HEK293 (cell line): ENCODE measurements around the gene MYO7B.

Experiments used
- CTCF ChIA-PET: fragments of 350-600 bp; formaldehyde crosslinking; extraction: SDS; loops from one replicate; lab custom pipeline; 2021; ENCODE audit warnings: antibody characterized with exemption; lab: Yijun Ruan, JAX
- POLR2A ChIA-PET: fragments of 300-600 bp; formaldehyde crosslinking; extraction: SDS; loops from one replicate; lab custom pipeline; 2020; ENCODE audit warnings: antibody characterized with exemption, inconsistent platforms; lab: Yijun Ruan, JAX
- H3K27ac ChIP-seq: fragments of 200-500 bp; sonication (Bioruptor generic); 2 replicates; pipeline ENCODE4 v1.5.1; 2014; ENCODE audit warnings: low read depth, low read length, control low read depth, inconsistent platforms; ENCODE audit errors: extremely low read depth
- H3K36me3 ChIP-seq, 2 experiments: fragments of 200-500 bp in 1 of 2; sonication (Bioruptor generic) in 1 of 2; 1 replicate in 1 of 2; 2 replicates in 1 of 2; pipeline ENCODE4 v1.5.1; 2014 to 2017; ENCODE audit warnings: inconsistent platforms in 2 of 2, low read length in 2 of 2; ENCODE audit not compliant: control insufficient read depth in 2 of 2, insufficient read depth in 1 of 2
- H3K4me1 ChIP-seq: fragments of 200-500 bp; sonication (Bioruptor generic); 2 replicates; pipeline ENCODE4 v1.5.1; 2014; ENCODE audit warnings: mild to moderate bottlenecking, low read length, inconsistent platforms; ENCODE audit not compliant: control insufficient read depth, insufficient read depth
- H3K4me3 ChIP-seq: 2 replicates; pipeline ENCODE4 v1.5.1; 2011; ENCODE audit warnings: low read depth, mild to moderate bottlenecking, control low read depth, low read length, moderate library complexity
- H3K9me3 ChIP-seq: fragments of 200-500 bp; sonication (Bioruptor generic); 2 replicates; pipeline ENCODE4 v1.5.1; 2014; ENCODE audit warnings: low read depth, low read length, inconsistent platforms; ENCODE audit not compliant: control insufficient read depth, insufficient read depth
- BCL11B ChIP-seq: fragments of 450-650 bp; formaldehyde crosslinking; IDR thresholded peaks from 2 replicates; pipeline ENCODE4 v1.5.1; 2016; ENCODE audit warnings: low read depth, missing biosample characterization, missing genetic modification characterization
- GLI4 ChIP-seq: fragments of 450-650 bp; formaldehyde crosslinking; IDR thresholded peaks from 2 replicates; pipeline ENCODE4 v1.5.1; 2016; ENCODE audit warnings: missing biosample characterization, missing genetic modification characterization
- GLIS2 ChIP-seq: fragments of 450-650 bp; formaldehyde crosslinking; IDR thresholded peaks from 2 replicates; pipeline ENCODE4 v1.5.1; 2016; ENCODE audit warnings: missing biosample characterization, missing genetic modification characterization
- MYNN ChIP-seq: fragments of 450-650 bp; formaldehyde crosslinking; IDR thresholded peaks from 2 replicates; pipeline ENCODE4 v1.5.1; 2016; ENCODE audit warnings: missing biosample characterization, missing genetic modification characterization, borderline replicate concordance
- SP2 ChIP-seq: fragments of 450-650 bp; formaldehyde crosslinking; IDR thresholded peaks from 2 replicates; pipeline ENCODE4 v1.5.1; 2016; ENCODE audit warnings: missing biosample characterization, missing genetic modification characterization
- YY2 ChIP-seq: fragments of 450-650 bp; formaldehyde crosslinking; IDR thresholded peaks from 2 replicates; pipeline ENCODE4 v1.5.1; 2016; ENCODE audit warnings: missing biosample characterization, missing genetic modification characterization
- ZBTB1 ChIP-seq: fragments of 450-650 bp; formaldehyde crosslinking; IDR thresholded peaks from 2 replicates; pipeline ENCODE4 v1.5.1; 2016; ENCODE audit warnings: missing biosample characterization, missing genetic modification characterization
- ZBTB17 ChIP-seq: fragments of 450-650 bp; formaldehyde crosslinking; IDR thresholded peaks from 2 replicates; pipeline ENCODE4 v1.5.1; 2016; ENCODE audit warnings: missing biosample characterization, missing genetic modification characterization
- ZFHX2 ChIP-seq: fragments of 450-650 bp; formaldehyde crosslinking; conservative IDR thresholded peaks from 2 replicates; pipeline ENCODE4 v1.5.1; 2016; ENCODE audit warnings: missing biosample characterization, missing genetic modification characterization
- ZFP3 ChIP-seq: fragments of 450-650 bp; formaldehyde crosslinking; IDR thresholded peaks from 2 replicates; pipeline ENCODE4 v1.5.1; 2016; ENCODE audit warnings: low read depth, missing biosample characterization, missing genetic modification characterization
- ZNF114 ChIP-seq: fragments of 450-650 bp; formaldehyde crosslinking; IDR thresholded peaks from 2 replicates; pipeline ENCODE4 v1.5.0; 2017; ENCODE audit warnings: missing biosample characterization, missing genetic modification characterization
- ZNF133 ChIP-seq: fragments of 450-650 bp; formaldehyde crosslinking; IDR thresholded peaks from 2 replicates; pipeline ENCODE4 v1.5.1; 2016; ENCODE audit warnings: missing biosample characterization, missing genetic modification characterization
- ZNF138 ChIP-seq: fragments of 450-650 bp; formaldehyde crosslinking; IDR thresholded peaks from 2 replicates; pipeline ENCODE4 v1.5.1; 2016; ENCODE audit warnings: missing biosample characterization, missing genetic modification characterization, borderline replicate concordance
- ZNF2 ChIP-seq: fragments of 450-650 bp; formaldehyde crosslinking; IDR thresholded peaks from 2 replicates; pipeline ENCODE4 v1.5.1; 2016; ENCODE audit warnings: missing biosample characterization, missing genetic modification characterization
- ZNF211 ChIP-seq: fragments of 450-650 bp; formaldehyde crosslinking; IDR thresholded peaks from 2 replicates; pipeline ENCODE4 v1.5.1; 2016; ENCODE audit warnings: low read depth, missing biosample characterization, missing genetic modification characterization
- ZNF274 ChIP-seq, 2 experiments: fragments of 200-500 bp in 1 of 2; fragments of 450-650 bp in 1 of 2; sonication (Bioruptor generic) in 1 of 2; formaldehyde crosslinking in 1 of 2; IDR thresholded peaks; 2 replicates each; pipeline versions ENCODE4 v1.5.1 to v1.6.1; 2014 to 2016; ENCODE audit warnings: borderline replicate concordance in 1 of 2, inconsistent platforms in 1 of 2, low read length in 1 of 2, missing biosample characterization in 1 of 2, missing genetic modification characterization in 1 of 2
- ZNF530 ChIP-seq: fragments of 450-650 bp; formaldehyde crosslinking; IDR thresholded peaks from 2 replicates; pipeline ENCODE4 v1.5.1; 2016; ENCODE audit warnings: low read depth, missing biosample characterization, missing genetic modification characterization
- ZNF544 ChIP-seq: fragments of 450-650 bp; formaldehyde crosslinking; IDR thresholded peaks from 2 replicates; pipeline ENCODE4 v1.5.0; 2017; ENCODE audit warnings: missing biosample characterization, missing genetic modification characterization
- ZNF558 ChIP-seq: fragments of 450-650 bp; formaldehyde crosslinking; IDR thresholded peaks from 2 replicates; pipeline ENCODE4 v1.5.1; 2016; ENCODE audit warnings: missing biosample characterization, missing genetic modification characterization
- ZNF600 ChIP-seq: fragments of 450-650 bp; formaldehyde crosslinking; IDR thresholded peaks from 2 replicates; pipeline ENCODE4 v1.5.1; 2016; ENCODE audit warnings: missing biosample characterization, missing genetic modification characterization
- ZNF629 ChIP-seq: fragments of 450-650 bp; formaldehyde crosslinking; IDR thresholded peaks from 2 replicates; pipeline ENCODE4 v1.5.1; 2017; ENCODE audit warnings: missing biosample characterization, missing genetic modification characterization
- TF ChIP-seq, protein P1 (sequence below): fragments of 450-650 bp; formaldehyde crosslinking; optimal IDR thresholded peaks from 2 replicates; pipeline ENCODE3; 2016; ENCODE audit warnings: missing biosample characterization, mild to moderate bottlenecking, missing genetic modification characterization
- TF ChIP-seq, protein P2 (sequence below): fragments of 450-650 bp; formaldehyde crosslinking; IDR thresholded peaks from 2 replicates; pipeline ENCODE4 v1.5.1; 2017; ENCODE audit warnings: missing biosample characterization, missing genetic modification characterization
- TF ChIP-seq, protein P3 (sequence below): fragments of 450-650 bp; formaldehyde crosslinking; IDR thresholded peaks from 2 replicates; pipeline ENCODE4 v1.5.1; 2016; ENCODE audit warnings: missing biosample characterization, missing genetic modification characterization
- TF ChIP-seq, protein P4 (sequence below): fragments of 450-650 bp; formaldehyde crosslinking; IDR thresholded peaks from 2 replicates; pipeline ENCODE4 v1.5.1; 2016; ENCODE audit warnings: missing biosample characterization, missing genetic modification characterization

MYO7B gene

DNA sequence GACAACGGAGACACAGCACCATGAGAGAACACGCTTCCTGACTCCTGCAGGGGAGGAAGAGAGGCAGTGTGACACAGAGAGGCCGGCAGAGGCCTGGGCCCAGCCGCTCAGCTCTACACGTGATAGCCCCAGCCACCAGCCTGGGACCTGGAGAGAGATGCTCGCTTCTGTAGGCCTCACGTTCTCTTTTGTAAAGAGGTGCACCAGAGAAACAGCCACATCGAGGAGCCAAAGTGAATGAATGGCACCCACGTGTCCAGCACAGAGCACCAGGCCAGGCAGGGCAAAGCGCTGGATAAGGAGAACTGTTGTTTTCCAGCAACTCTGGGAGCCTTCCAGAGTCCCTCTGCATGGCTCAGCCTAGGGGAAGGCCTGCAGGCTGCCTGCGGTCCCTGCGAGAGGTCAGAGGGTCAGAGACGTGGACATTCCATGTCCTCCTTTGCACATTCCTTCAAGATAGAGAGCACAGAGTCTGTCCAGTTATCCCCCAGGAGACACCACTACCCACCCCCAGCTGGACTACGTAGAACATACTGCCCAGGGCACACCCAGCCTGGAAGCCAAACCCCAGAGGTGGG is 125.7 kb downstream of the MYO7B start:
- no peak overlapping the region for H3K4me3 ChIP-seq
- H3K27ac ChIP-seq, result no peak overlapping the region
- ChIA-PET CTCF (interaction anchor here (1.5 kb wide), 1 partner anchor 11 kb away, joined by 4 read pairs; no protein-coding TSS in a partner anchor), POLR2A (no interaction called here)
- H3K4me1 ChIP-seq, result no peaks in the 10 kb centered on the region
- H3K36me3 ChIP-seq, result no peaks in the 10 kb centered on the region
- TF ChIP-seq ZNF133 (tag by site-specific recombination) (no peak), ZNF544 (tag by site-specific recombination) (no peak), YY2 (tag by site-specific recombination) (no peak), ZNF629 (no peak), BCL11B (tag by site-specific recombination) (no peak)
- H3K9me3 ChIP-seq, result no peaks in the 10 kb centered on the region

DNA sequence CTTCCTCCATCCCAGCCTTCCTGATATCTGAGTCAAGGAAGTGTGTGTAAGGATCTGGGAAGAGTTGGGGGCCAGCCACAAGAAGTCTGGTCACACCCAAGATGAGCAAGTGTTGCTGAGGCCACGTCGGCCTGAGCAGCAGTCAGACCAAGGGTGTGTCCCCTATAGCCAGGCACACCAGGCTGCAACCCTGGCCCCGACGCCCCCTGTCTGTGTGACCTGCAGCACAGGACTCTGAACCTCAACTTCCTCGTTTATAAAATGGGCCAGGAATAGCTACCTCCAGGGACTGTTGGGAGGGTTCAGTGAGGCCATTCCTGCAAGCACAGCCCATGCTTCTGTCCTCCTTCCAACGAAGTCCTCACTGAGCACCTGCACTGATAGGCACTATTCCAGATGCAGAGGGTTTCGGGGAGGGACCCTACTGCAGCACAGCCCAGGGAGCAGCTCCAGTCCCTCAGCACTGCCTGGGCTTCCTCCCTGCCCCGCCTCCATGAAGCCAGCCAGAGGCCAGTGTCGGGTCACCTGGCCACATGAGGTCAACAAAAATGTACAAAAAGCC is 126.5 kb downstream of the MYO7B start:
- no peak overlapping the region for H3K27ac ChIP-seq
- no peaks in the 10 kb centered on the region for H3K36me3 ChIP-seq
- H3K4me1 ChIP-seq, result no peaks in the 10 kb centered on the region
- H3K4me3 ChIP-seq, result no peak overlapping the region
- TF ChIP-seq BCL11B (tag by site-specific recombination), result no peak
- no peak for TF ChIP-seq ZNF138
- no peak for TF ChIP-seq ZNF544 (tag by site-specific recombination)
- no peak for TF ChIP-seq ZBTB17 (tag by site-specific recombination)
- TF ChIP-seq ZNF600 (tag by site-specific recombination), result no peak
- TF ChIP-seq, protein P1, sequence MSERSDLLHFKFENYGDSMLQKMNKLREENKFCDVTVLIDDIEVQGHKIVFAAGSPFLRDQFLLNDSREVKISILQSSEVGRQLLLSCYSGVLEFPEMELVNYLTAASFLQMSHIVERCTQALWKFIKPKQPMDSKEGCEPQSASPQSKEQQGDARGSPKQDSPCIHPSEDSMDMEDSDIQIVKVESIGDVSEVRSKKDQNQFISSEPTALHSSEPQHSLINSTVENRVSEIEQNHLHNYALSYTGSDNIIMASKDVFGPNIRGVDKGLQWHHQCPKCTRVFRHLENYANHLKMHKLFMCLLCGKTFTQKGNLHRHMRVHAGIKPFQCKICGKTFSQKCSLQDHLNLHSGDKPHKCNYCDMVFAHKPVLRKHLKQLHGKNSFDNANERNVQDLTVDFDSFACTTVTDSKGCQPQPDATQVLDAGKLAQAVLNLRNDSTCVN, result no peak
- no peak for TF ChIP-seq MYNN
- TF ChIP-seq ZNF558 (tag by site-specific recombination), result no peak
- no peak for TF ChIP-seq ZNF2 (tag by site-specific recombination)
- TF ChIP-seq, protein P2, sequence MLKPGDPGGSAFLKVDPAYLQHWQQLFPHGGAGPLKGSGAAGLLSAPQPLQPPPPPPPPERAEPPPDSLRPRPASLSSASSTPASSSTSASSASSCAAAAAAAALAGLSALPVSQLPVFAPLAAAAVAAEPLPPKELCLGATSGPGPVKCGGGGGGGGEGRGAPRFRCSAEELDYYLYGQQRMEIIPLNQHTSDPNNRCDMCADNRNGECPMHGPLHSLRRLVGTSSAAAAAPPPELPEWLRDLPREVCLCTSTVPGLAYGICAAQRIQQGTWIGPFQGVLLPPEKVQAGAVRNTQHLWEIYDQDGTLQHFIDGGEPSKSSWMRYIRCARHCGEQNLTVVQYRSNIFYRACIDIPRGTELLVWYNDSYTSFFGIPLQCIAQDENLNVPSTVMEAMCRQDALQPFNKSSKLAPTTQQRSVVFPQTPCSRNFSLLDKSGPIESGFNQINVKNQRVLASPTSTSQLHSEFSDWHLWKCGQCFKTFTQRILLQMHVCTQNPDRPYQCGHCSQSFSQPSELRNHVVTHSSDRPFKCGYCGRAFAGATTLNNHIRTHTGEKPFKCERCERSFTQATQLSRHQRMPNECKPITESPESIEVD (tag by site-specific recombination), result no peak
- no peak for TF ChIP-seq ZNF114
- TF ChIP-seq ZFHX2, result no peak
- TF ChIP-seq GLI4, result no peak
- TF ChIP-seq ZFP3 (tag by site-specific recombination), result no peak
- TF ChIP-seq ZBTB1 (tag by site-specific recombination), result no peak
- TF ChIP-seq GLIS2, result no peak
- no peak for TF ChIP-seq ZNF211 (tag by site-specific recombination)
- no peaks in the 10 kb centered on the region for H3K9me3 ChIP-seq
- ChIA-PET POLR2A (no interaction called here), CTCF (interaction anchor here (1.5 to 2.3 kb wide), 2 partner anchors 12 to 71 kb away, joined by 4 to 8 read pairs; no protein-coding TSS in a partner anchor)

DNA sequence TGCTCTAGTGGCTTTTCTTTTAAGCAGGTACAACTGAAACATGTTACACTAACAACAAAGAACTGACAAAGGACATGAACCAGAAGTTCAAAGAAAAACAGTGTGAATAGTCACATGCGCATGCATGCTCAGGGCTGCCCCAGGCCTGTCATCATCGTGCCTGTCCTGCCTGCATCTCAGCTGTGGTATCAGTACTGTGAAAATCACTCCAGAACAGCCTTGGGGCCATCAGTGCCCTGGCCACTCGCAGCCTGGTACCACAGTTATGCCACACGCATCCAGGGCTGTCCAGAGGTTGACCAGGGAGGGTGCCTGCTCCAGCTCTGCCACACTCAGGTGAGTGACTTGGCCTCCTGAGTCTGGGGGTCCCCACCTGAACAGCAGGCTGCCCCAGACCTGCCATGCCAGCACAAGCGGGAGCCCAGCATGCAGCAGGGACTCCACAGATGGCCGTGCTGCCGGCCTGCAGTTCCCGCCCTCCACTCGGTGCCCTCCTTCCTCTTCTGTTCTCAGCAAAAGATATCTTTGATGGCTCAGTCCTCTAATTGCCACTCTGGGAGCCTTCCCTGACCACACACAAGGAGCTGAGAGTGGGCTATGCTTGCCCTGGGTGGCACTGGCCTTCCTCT is 127.6 kb downstream of the MYO7B start:
- ChIA-PET CTCF (interaction anchor here (2.3 kb wide), 1 partner anchor 72 kb away, joined by 8 read pairs; no protein-coding TSS in a partner anchor), POLR2A (no interaction called here)
- H3K36me3 ChIP-seq, result no peaks in the 10 kb centered on the region
- H3K4me1 ChIP-seq, result no peaks in the 10 kb centered on the region
- H3K4me3 ChIP-seq, result no peak overlapping the region
- H3K9me3 ChIP-seq, result no peaks in the 10 kb centered on the region
- H3K27ac ChIP-seq, result no peak overlapping the region
- TF ChIP-seq ZNF274 (IDR thresholded peaks at IDR 0.05; ENCODE audit: low read length) (no peak), ZNF274 (tag by site-specific recombination; IDR thresholded peaks at IDR 0.05; ENCODE audit: borderline replicate concordance) (no peak), ZNF530 (tag by site-specific recombination) (no peak), SP2 (tag by site-specific recombination) (no peak)
- TF ChIP-seq, protein P3, sequence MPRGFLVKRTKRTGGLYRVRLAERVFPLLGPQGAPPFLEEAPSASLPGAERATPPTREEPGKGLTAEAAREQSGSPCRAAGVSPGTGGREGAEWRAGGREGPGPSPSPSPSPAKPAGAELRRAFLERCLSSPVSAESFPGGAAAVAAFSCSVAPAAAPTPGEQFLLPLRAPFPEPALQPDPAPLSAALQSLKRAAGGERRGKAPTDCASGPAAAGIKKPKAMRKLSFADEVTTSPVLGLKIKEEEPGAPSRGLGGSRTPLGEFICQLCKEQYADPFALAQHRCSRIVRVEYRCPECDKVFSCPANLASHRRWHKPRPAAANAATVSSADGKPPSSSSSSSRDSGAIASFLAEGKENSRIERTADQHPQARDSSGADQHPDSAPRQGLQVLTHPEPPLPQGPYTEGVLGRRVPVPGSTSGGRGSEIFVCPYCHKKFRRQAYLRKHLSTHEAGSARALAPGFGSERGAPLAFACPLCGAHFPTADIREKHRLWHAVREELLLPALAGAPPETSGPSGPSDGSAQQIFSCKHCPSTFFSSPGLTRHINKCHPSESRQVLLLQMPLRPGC (tag by site-specific recombination), result no peak
- TF ChIP-seq, protein P4, sequence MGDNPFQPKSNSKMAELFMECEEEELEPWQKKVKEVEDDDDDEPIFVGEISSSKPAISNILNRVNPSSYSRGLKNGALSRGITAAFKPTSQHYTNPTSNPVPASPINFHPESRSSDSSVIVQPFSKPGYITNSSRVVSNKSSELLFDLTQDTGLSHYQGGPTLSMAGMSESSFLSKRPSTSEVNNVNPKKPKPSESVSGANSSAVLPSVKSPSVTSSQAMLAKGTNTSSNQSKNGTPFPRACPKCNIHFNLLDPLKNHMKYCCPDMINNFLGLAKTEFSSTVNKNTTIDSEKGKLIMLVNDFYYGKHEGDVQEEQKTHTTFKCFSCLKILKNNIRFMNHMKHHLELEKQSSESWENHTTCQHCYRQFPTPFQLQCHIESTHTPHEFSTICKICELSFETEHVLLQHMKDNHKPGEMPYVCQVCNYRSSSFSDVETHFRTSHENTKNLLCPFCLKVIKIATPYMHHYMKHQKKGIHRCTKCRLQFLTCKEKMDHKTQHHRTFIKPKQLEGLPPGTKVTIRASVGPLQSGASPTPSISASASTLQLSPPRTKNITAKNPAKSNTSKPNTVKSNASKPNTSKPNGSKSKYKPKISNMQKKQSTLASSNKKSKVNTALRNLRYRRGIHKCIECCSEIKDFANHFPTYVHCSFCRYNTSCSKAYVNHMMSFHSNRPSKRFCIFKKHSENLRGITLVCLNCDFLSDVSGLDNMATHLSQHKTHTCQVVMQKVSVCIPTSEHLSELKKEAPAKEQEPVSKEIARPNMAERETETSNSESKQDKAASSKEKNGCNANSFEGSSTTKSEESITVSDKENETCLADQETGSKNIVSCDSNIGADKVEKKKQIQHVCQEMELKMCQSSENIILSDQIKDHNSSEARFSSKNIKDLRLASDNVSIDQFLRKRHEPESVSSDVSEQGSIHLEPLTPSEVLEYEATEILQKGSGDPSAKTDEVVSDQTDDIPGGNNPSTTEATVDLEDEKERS (tag by site-specific recombination), result no peak
